ENCODE measurements around the gene GRPEL1. TPM values are rescaled to one million over a fixed set of nuclear protein-coding genes. Genes with fewer than 3 reads are reported as not detected.

GRPEL1 gene
- total and polyA plus RNA-seq, 9 of the 15 experiments (the other 6 are each of a cell fraction or from before 2014, with no cell fraction given): 43.4 to 192 (median 86.6) TPM

- H3K9ac ChIP-seq (ENCODE audit: insufficient read depth in 1 of 2, low read depth in 2 of 2, low read length in 2 of 2): no peak overlapping the region
- H3K4me3 ChIP-seq: no peak overlapping the region
- peaks cover 10 to 66% of the 10 kb centered on the region in 2 experiments for H3K27me3 ChIP-seq (ENCODE audit: control insufficient read depth in 2 of 2, insufficient read depth in 2 of 2, low read length in 2 of 2)
- in situ Hi-C loops (cut with MboI): no loop called here
- no peaks in the 10 kb centered on the region for H3K36me3 ChIP-seq (ENCODE audit: control insufficient read depth, insufficient read depth, low read length)
- no peak for DNase-seq (ENCODE audit: extremely low read depth in 1 of 4, low spot score in 3 of 4)
- no peaks in the 10 kb centered on the region for H3K9me3 ChIP-seq (replicated peaks; ENCODE audit: control insufficient read depth, insufficient read depth, low read depth, low read length)
- intact Hi-C loops (cut with micrococcal nuclease): no loop called here
- H2AFZ ChIP-seq (ENCODE audit: low read depth, low read length): no peak overlapping the region
- no peak for FAIRE-seq
- peaks cover 0 to 4% of the 10 kb centered on the region in 2 experiments; a peak in 2 of 5 replicates for H3K4me1 ChIP-seq (replicated peaks in 1 of 2; ENCODE audit: control insufficient read depth in 2 of 2, insufficient read depth in 2 of 2, low read length in 2 of 2)
- ATAC-seq: no peak
- ChIA-PET CTCF (ENCODE audit: low intra/inter-chr PET ratio) (no interaction called here), POLR2A (interaction anchor here (0.7 kb wide), 2 partner anchors 52 to 123 kb away, joined by 3 read pairs; no protein-coding TSS in a partner anchor)
- 3% methylated on average over 19 of the region's 22 CpGs for WGBS (ENCODE audit: insufficient coverage, low coverage, missing lambda C conversion rate)
- H3K9me1 ChIP-seq (ENCODE audit: control insufficient read depth, insufficient read depth, low read length): no peaks in the 10 kb centered on the region
- 0 out of 2 replicates have a peak, but pooled peaks cover 3% of the 10 kb centered on the region for H4K20me1 ChIP-seq (replicated peaks; ENCODE audit: control insufficient read depth, insufficient read depth, low read length)
- no peak overlapping the region for H3K4me2 ChIP-seq (ENCODE audit: insufficient read depth, low read length)
- H3K27ac ChIP-seq (ENCODE audit: extremely low read depth, low read depth, low read length): no peak overlapping the region
- no TSS peak for BruUV-seq (replicated peaks)
- no peaks in the 10 kb centered on the region for H3K79me2 ChIP-seq (ENCODE audit: control insufficient read depth, insufficient read depth, low read length)
- no peak for TF ChIP-seq ETS1 (conservative IDR thresholded peaks at IDR 0.05; ENCODE audit: control insufficient read depth, low read depth, low read length)
- TF ChIP-seq POLR2H (tag; IDR thresholded peaks at IDR 0.05; ENCODE audit: low read depth): no peak
- TF ChIP-seq, protein P1, sequence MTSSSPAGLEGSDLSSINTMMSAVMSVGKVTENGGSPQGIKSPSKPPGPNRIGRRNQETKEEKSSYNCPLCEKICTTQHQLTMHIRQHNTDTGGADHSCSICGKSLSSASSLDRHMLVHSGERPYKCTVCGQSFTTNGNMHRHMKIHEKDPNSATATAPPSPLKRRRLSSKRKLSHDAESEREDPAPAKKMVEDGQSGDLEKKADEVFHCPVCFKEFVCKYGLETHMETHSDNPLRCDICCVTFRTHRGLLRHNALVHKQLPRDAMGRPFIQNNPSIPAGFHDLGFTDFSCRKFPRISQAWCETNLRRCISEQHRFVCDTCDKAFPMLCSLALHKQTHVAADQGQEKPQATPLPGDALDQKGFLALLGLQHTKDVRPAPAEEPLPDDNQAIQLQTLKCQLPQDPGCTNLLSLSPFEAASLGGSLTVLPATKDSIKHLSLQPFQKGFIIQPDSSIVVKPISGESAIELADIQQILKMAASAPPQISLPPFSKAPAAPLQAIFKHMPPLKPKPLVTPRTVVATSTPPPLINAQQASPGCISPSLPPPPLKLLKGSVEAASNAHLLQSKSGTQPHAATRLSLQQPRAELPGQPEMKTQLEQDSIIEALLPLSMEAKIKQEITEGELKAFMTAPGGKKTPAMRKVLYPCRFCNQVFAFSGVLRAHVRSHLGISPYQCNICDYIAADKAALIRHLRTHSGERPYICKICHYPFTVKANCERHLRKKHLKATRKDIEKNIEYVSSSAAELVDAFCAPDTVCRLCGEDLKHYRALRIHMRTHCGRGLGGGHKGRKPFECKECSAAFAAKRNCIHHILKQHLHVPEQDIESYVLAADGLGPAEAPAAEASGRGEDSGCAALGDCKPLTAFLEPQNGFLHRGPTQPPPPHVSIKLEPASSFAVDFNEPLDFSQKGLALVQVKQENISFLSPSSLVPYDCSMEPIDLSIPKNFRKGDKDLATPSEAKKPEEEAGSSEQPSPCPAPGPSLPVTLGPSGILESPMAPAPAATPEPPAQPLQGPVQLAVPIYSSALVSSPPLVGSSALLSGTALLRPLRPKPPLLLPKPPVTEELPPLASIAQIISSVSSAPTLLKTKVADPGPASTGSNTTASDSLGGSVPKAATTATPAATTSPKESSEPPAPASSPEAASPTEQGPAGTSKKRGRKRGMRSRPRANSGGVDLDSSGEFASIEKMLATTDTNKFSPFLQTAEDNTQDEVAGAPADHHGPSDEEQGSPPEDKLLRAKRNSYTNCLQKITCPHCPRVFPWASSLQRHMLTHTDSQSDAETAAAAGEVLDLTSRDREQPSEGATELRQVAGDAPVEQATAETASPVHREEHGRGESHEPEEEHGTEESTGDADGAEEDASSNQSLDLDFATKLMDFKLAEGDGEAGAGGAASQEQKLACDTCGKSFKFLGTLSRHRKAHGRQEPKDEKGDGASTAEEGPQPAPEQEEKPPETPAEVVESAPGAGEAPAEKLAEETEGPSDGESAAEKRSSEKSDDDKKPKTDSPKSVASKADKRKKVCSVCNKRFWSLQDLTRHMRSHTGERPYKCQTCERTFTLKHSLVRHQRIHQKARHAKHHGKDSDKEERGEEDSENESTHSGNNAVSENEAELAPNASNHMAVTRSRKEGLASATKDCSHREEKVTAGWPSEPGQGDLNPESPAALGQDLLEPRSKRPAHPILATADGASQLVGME (CRISPR knock-in tag; IDR thresholded peaks at IDR 0.05): no peak
- no peak for TF ChIP-seq HNRNPLL (IDR thresholded peaks at IDR 0.05; ENCODE audit: low read depth, low read length, poor library complexity, severe bottlenecking)
- no peak for TF ChIP-seq ELF1 (tag; IDR thresholded peaks at IDR 0.05)
- no peak for TF ChIP-seq MBD2 (IDR thresholded peaks at IDR 0.05; ENCODE audit: borderline replicate concordance, low read depth)
- TF ChIP-seq, protein P2, sequence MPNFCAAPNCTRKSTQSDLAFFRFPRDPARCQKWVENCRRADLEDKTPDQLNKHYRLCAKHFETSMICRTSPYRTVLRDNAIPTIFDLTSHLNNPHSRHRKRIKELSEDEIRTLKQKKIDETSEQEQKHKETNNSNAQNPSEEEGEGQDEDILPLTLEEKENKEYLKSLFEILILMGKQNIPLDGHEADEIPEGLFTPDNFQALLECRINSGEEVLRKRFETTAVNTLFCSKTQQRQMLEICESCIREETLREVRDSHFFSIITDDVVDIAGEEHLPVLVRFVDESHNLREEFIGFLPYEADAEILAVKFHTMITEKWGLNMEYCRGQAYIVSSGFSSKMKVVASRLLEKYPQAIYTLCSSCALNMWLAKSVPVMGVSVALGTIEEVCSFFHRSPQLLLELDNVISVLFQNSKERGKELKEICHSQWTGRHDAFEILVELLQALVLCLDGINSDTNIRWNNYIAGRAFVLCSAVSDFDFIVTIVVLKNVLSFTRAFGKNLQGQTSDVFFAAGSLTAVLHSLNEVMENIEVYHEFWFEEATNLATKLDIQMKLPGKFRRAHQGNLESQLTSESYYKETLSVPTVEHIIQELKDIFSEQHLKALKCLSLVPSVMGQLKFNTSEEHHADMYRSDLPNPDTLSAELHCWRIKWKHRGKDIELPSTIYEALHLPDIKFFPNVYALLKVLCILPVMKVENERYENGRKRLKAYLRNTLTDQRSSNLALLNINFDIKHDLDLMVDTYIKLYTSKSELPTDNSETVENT (CRISPR knock-in tag; IDR thresholded peaks at IDR 0.05): no peak
- TF ChIP-seq E2F3 (CRISPR knock-in tag; IDR thresholded peaks at IDR 0.05): no peak
- no peak for TF ChIP-seq DMBX1 (CRISPR knock-in tag; IDR thresholded peaks at IDR 0.05; ENCODE audit: borderline replicate concordance)
- TF ChIP-seq ETV5 (CRISPR knock-in tag; IDR thresholded peaks at IDR 0.05; ENCODE audit: low read depth): no peak
- no peak for TF ChIP-seq SMAD2 (IDR thresholded peaks at IDR 0.05; ENCODE audit: low read depth, low read length)
- TF ChIP-seq HNRNPL (IDR thresholded peaks at IDR 0.05; ENCODE audit: low read depth, low read length): no peak
Observed at GRCh38 chr4:7115557-7116340, 47.9 kb upstream of the GRPEL1 start.

Data from K562 (cell line).